H1 (cell line): ENCODE data around the gene DCP1B. TPM values are rescaled to one million over a fixed set of nuclear protein-coding genes. Genes with fewer than 3 reads are reported as not detected.

Experiments
- CTCF ChIA-PET: fragments of 300-600 bp; sonication (Branson Sonifier 250); formaldehyde crosslinking; loops from one replicate; lab custom pipeline; 2021; ENCODE audit not compliant: partially characterized antibody; lab: Charles Lee
- POLR2A ChIA-PET: fragments of 300-600 bp; sonication (Branson Sonifier 250); formaldehyde crosslinking; loops from one replicate; lab custom pipeline; 2021; ENCODE audit warnings: inconsistent platforms; ENCODE audit not compliant: partially characterized antibody; lab: Charles Lee
- DNase-seq, 2 experiments: peaks; one replicate each; pipeline versions ENCODE4 v3.0.0 to v3.0.0-alpha.2; 2010 to 2022; ENCODE audit warnings: low spot score in 2 of 2, low read depth in 1 of 2, mixed read lengths in 1 of 2
- FAIRE-seq: peaks from 2 replicates; lab custom pipeline; 2011; peaks lifted over from hg19 to GRCh38; lab: Jason Lieb, UNC
- H2AFZ ChIP-seq: 2 replicates; pipeline ENCODE4 v1.8.1; 2012; ENCODE audit warnings: low read length, inconsistent platforms
- H2AK5ac ChIP-seq: 2 replicates; pipeline ENCODE4 v1.6.1; 2013; ENCODE audit warnings: low read depth, low read length
- H2BK120ac ChIP-seq: replicated peaks from 2 replicates; pipeline ENCODE3; 2013; ENCODE audit warnings: low read depth, low read length, inconsistent platforms
- H2BK12ac ChIP-seq: 2 replicates; pipeline ENCODE4 v1.6.1; 2013; ENCODE audit warnings: low read depth, low read length
- H2BK15ac ChIP-seq: 2 replicates; pipeline ENCODE4 v1.6.1; 2013; ENCODE audit warnings: low read length
- H2BK20ac ChIP-seq: 2 replicates; pipeline ENCODE4 v1.6.1; 2013; ENCODE audit warnings: low read length
- H2BK5ac ChIP-seq: 2 replicates; pipeline ENCODE4 v1.6.1; 2013; ENCODE audit warnings: low read depth, low read length
- H3K14ac ChIP-seq: 2 replicates; pipeline ENCODE4 v1.6.1; 2013; ENCODE audit warnings: inconsistent platforms; ENCODE audit not compliant: insufficient read length
- H3K18ac ChIP-seq: 2 replicates; pipeline ENCODE4 v1.6.1; 2013; ENCODE audit warnings: low read length; ENCODE audit errors: extremely low read depth
- H3K23ac ChIP-seq: 2 replicates; pipeline ENCODE4 v1.6.1; 2013; ENCODE audit warnings: inconsistent platforms; ENCODE audit not compliant: insufficient read length
- H3K23me2 ChIP-seq: 2 replicates; pipeline ENCODE4 v1.6.1; 2013; ENCODE audit warnings: low read depth, low read length
- H3K27ac ChIP-seq: 2 replicates; pipeline ENCODE4 v1.6.1; 2011; ENCODE audit warnings: low read depth, low read length, inconsistent platforms
- H3K27me3 ChIP-seq, 4 experiments: replicated peaks in 1 of 4; 1 replicate in 1 of 4; 2 replicates in 3 of 4; pipeline versions ENCODE4 v1.6.1 to v1.8.1; 2011 to 2013; ENCODE audit warnings: low read length in 3 of 4, mild to moderate bottlenecking in 3 of 4, inconsistent platforms in 2 of 4, mixed read lengths in 2 of 4, moderate library complexity in 1 of 4; ENCODE audit not compliant: control insufficient read depth in 3 of 4, insufficient read depth in 3 of 4; ENCODE audit errors: extremely low read depth in 1 of 4
- H3K36me3 ChIP-seq, 4 experiments: 2 replicates each; pipeline versions ENCODE4 v1.6.1 to v1.8.1; 2011 to 2013; ENCODE audit warnings: mild to moderate bottlenecking in 4 of 4, low read length in 3 of 4, moderate library complexity in 2 of 4, control low read depth in 1 of 4, inconsistent platforms in 1 of 4; ENCODE audit not compliant: insufficient read depth in 4 of 4, control insufficient read depth in 2 of 4
- H3K4ac ChIP-seq: replicated peaks from 2 replicates; pipeline ENCODE3; 2013; ENCODE audit warnings: low read length, low read depth, mixed read lengths, inconsistent platforms; ENCODE audit not compliant: insufficient read length
- H3K4me1 ChIP-seq, 4 experiments: replicated peaks in 1 of 4; 1 replicate in 1 of 4; 2 replicates in 3 of 4; pipeline versions ENCODE4 v1.6.1 to v1.8.1; 2011 to 2013; ENCODE audit warnings: low read length in 3 of 4, inconsistent platforms in 2 of 4, mixed read lengths in 1 of 4; ENCODE audit not compliant: insufficient read depth in 4 of 4, control insufficient read depth in 3 of 4
- H3K4me2 ChIP-seq, 2 experiments: 2 replicates each; pipeline versions ENCODE4 v1.6.1 to v1.8.1; 2011 to 2013; ENCODE audit warnings: low read depth in 2 of 2, low read length in 2 of 2, control low read depth in 1 of 2, inconsistent platforms in 1 of 2, mild to moderate bottlenecking in 1 of 2; ENCODE audit not compliant: insufficient read depth in 1 of 2
- H3K4me3 ChIP-seq, 4 experiments: fragments of 200-600, 300-600 bp in 1 of 4; sonication (generic), shearing (Covaris generic), sonication (Bioruptor Twin) in 1 of 4; 2 replicates each; pipeline versions ENCODE4 v1.5.1 to v1.8.1; 2011 to 2016; ENCODE audit warnings: low read length in 4 of 4, low read depth in 3 of 4, control low read depth in 2 of 4, inconsistent platforms in 2 of 4, mild to moderate bottlenecking in 2 of 4, mixed read lengths in 1 of 4, moderate library complexity in 1 of 4; ENCODE audit not compliant: insufficient read depth in 2 of 4; ENCODE audit errors: extremely low read depth in 1 of 4
- H3K56ac ChIP-seq: replicated peaks from 2 replicates; pipeline ENCODE3; 2013; ENCODE audit warnings: low read depth, mild to moderate bottlenecking, mixed read lengths, low read length, inconsistent platforms; ENCODE audit not compliant: insufficient read length
- H3K79me1 ChIP-seq: 2 replicates; pipeline ENCODE4 v1.6.1; 2013; ENCODE audit warnings: low read depth, low read length, control low read depth
- H3K79me2 ChIP-seq, 2 experiments: 2 replicates each; pipeline versions ENCODE4 v1.6.1 to v1.8.1; 2012 to 2013; ENCODE audit warnings: low read length in 2 of 2, mild to moderate bottlenecking in 2 of 2, inconsistent platforms in 1 of 2; ENCODE audit not compliant: insufficient read depth in 2 of 2, control insufficient read depth in 1 of 2
- H3K9ac ChIP-seq, 4 experiments: replicated peaks in 1 of 4; 1 replicate in 1 of 4; 2 replicates in 3 of 4; pipeline versions ENCODE4 v1.6.1 to v1.8.1; 2011 to 2013; ENCODE audit warnings: low read depth in 3 of 4, low read length in 3 of 4, control low read depth in 2 of 4, mild to moderate bottlenecking in 2 of 4, moderate library complexity in 2 of 4, inconsistent platforms in 1 of 4; ENCODE audit errors: extremely low read depth in 1 of 4
- H3K9me3 ChIP-seq, 2 experiments: 2 replicates each; pipeline versions ENCODE4 v1.6.1 to v1.8.1; 2012 to 2013; ENCODE audit warnings: mild to moderate bottlenecking in 2 of 2, moderate library complexity in 2 of 2, control low read depth in 1 of 2, inconsistent platforms in 1 of 2, low read depth in 1 of 2, low read length in 1 of 2, mixed read lengths in 1 of 2; ENCODE audit not compliant: insufficient read depth in 2 of 2
- H4K20me1 ChIP-seq, 2 experiments: replicated peaks in 1 of 2; 2 replicates each; pipeline versions ENCODE3 to v1.8.1; 2011 to 2013; ENCODE audit warnings: inconsistent platforms in 2 of 2, low read length in 2 of 2, mild to moderate bottlenecking in 1 of 2; ENCODE audit not compliant: insufficient read depth in 2 of 2, control insufficient read depth in 1 of 2
- H4K5ac ChIP-seq: 2 replicates; pipeline ENCODE4 v1.6.1; 2013; ENCODE audit warnings: low read length, low read depth, mixed read lengths, inconsistent platforms; ENCODE audit not compliant: insufficient read length
- H4K8ac ChIP-seq: 2 replicates; pipeline ENCODE4 v1.8.0; 2013; ENCODE audit warnings: mild to moderate bottlenecking, moderate library complexity, low read length, inconsistent platforms; ENCODE audit not compliant: insufficient read depth; ENCODE audit errors: extremely low read depth
- H4K91ac ChIP-seq: replicated peaks from 2 replicates; pipeline ENCODE3; 2013; ENCODE audit warnings: low read length, mixed read lengths, inconsistent platforms; ENCODE audit not compliant: insufficient read length
- WGBS, 2 experiments: shearing (Covaris generic) in 1 of 2; methylation state at CpG; one replicate each; pipeline versions ENCODE4 v1.1.6 to v1.1.7; 2013 to 2015; ENCODE audit warnings: low lambda C conversion rate in 2 of 2, mixed read lengths in 2 of 2, inconsistent platforms in 1 of 2, low coverage in 1 of 2, missing lambda C conversion rate in 1 of 2; ENCODE audit not compliant: insufficient replicate concordance in 2 of 2, insufficient coverage in 1 of 2, insufficient read length in 1 of 2; ENCODE audit errors: extremely low coverage in 1 of 2, missing lambda C conversion rate in 1 of 2; 5-methylcytosine and 5-hydroxymethylcytosine counted together
- polyA plus RNA-seq, 7 experiments: library from polyadenylated mRNA; depleted of rRNA in 3 of 7; stranded (reverse) in 5 of 7; unstranded in 2 of 7; fragments of >200 nt in 5 of 7; fragments of 200-250 nt in 2 of 7; gene quantifications; 1 replicate in 5 of 7; 2 replicates in 1 of 7; 4 replicates in 1 of 7; pipeline versions ENCODE4 v1.2.1 to v1.2.3, GENCODE V29; 2011 to 2013; ENCODE audit warnings: missing spikeins in 2 of 7, mixed read lengths in 2 of 7
- total RNA-seq: library from RNA; stranded (reverse); fragmentation: NEBNext Ultra II Directional; extraction: Animal tissue kit (Norgen Biotek cat#: 25700); gene quantifications from 2 replicates; pipeline ENCODE4 v1.2.1, GENCODE V29; 2021
- TF ChIP-seq, protein P1 (sequence below): IDR thresholded peaks from 2 replicates; pipeline ENCODE4 v1.6.1; 2011; ENCODE audit warnings: low read length, improper control_type of control experiment

DCP1B gene
- total and polyA plus RNA-seq, 2 of the 8 experiments (the other 6 are each of a cell fraction or from before 2014, with no cell fraction given): 14.8 to 29.0 TPM

DNA sequence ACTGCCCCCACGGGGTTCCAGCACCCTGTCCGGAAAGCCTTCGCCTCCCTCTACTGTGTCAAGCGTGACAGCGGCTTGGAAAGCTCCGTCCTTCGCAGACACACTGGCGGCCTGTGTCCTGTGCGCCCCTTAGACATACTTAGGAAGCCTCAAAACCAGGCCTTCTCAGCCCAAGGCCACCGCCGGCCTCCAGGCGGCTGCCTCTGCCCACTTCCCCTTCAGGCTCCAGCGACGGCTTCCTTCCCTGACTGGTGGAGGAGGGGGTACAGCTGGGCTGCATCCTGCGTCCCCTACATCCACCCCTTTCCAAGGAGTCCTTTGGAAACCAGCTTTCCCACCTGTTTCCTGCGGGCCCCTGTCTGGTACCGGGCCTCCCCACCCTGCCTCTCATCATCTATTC lies 83.3 kb downstream of the DCP1B start:
- no peak for FAIRE-seq
- ChIA-PET CTCF (interaction anchor here (0.6 to 5.0 kb wide), 7 partner anchors 13 to 287 kb away, joined by 3 to 26 read pairs (median 3); no protein-coding TSS in a partner anchor), POLR2A (no interaction called here)
- Histone ChIP-seq H3K9me3 (no peaks in the 10 kb centered on the region), H3K23me2 (no peaks in the 10 kb centered on the region), H3K56ac (no peak overlapping the region), H4K20me1 (no peaks in the 10 kb centered on the region), H2AK5ac (no peak overlapping the region), H3K23ac (no peak overlapping the region), H3K4me2 (no peak overlapping the region), H3K79me1 (no peaks in the 10 kb centered on the region; the same call in 1 of the 2 replicates), H3K4me3 (no peak overlapping the region), H3K27me3 (no peaks in the 10 kb centered on the region), H2BK120ac (no peak overlapping the region), H3K27ac (no peak overlapping the region), H3K18ac (no peak overlapping the region), H2AFZ (no peak overlapping the region), H3K9ac (no peak overlapping the region), H3K36me3 (no peaks in the 10 kb centered on the region), H2BK5ac (no peak overlapping the region), H4K5ac (no peak overlapping the region), H3K79me2 (no peaks in the 10 kb centered on the region), H4K91ac (no peak overlapping the region), H3K4ac (no peak overlapping the region), H2BK12ac (no peak overlapping the region), H3K14ac (no peak overlapping the region), H3K4me1 (peaks cover 0 to 8% (median 6%) of the 10 kb centered on the region in 4 experiments; a peak in 6 of 7 replicates), H2BK15ac (no peak overlapping the region), H4K8ac (no peak overlapping the region), H2BK20ac (no peak overlapping the region)
- peak in 1 of 2 experiments; percentile 43 for DNase-seq
- TF ChIP-seq, protein P1, sequence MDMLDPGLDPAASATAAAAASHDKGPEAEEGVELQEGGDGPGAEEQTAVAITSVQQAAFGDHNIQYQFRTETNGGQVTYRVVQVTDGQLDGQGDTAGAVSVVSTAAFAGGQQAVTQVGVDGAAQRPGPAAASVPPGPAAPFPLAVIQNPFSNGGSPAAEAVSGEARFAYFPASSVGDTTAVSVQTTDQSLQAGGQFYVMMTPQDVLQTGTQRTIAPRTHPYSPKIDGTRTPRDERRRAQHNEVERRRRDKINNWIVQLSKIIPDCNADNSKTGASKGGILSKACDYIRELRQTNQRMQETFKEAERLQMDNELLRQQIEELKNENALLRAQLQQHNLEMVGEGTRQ: no peak
- WGBS, 2 experiments: 88% methylated on average over 17 of the region's 17 CpGs; no CpG with 5 or more reads in 1 of the 2 experiments
